HG03066 (cell line): ENCODE results near the gene FAM3B.
"Not testable (repeated sequence)": the region's sequence is repeated elsewhere in the genome, so short reads cannot be mapped to it uniquely, and the experiment has no call there.

ENCODE experiments used
- ATAC-seq: cut with Tn5 transposase; IDR thresholded peaks from one replicate; pipeline ENCODE4 v1.9.1; 2021; ENCODE audit warnings: low read depth; ENCODE audit not compliant: unreplicated experiment

FAM3B gene, protein sequence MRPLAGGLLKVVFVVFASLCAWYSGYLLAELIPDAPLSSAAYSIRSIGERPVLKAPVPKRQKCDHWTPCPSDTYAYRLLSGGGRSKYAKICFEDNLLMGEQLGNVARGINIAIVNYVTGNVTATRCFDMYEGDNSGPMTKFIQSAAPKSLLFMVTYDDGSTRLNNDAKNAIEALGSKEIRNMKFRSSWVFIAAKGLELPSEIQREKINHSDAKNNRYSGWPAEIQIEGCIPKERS

DNA sequence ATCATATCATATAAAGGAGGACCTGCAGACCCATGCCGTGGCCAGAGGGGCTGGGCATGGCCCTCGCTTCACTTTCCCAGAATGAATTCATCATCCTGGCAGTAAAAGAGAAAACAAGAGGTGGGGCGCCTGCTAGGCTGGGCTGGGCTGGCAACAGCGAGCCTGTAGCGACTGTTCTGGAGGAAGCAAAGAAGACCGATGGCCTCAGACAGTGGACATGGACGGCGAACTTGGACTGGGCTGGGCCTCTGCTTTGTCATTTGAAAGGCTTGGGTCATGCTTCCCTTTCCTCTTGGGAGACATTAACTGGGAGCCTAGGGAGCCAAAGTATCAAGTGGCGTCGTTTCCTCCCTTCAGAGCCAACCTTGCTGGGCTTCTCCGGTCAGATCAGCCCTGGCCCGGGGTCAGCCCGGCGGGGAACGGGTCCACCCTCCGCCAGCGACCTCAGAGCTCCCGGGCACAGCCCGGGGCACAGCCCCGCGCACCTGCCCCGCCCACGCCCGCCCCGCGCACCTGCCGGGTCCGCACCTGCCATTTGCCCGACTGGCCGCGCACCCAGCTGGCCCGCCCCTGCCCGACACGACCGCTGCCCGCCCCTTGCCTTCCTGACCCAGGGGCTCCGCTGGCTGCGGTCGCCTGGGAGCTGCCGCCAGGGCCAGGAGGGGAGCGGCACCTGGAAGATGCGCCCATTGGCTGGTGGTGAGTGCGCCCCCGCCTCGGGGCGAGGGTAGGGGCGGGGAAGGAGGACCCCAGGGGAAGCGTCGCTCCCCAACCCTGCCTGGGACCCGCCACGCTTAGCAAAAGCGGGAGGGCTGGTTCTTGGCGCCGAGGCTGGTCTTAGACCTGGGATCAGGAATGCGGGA, at the start of gene FAM3B:
Gene FAM3B (plus strand): TSS at position 602 of the 863 bp plus-strand sequence. CDS start 79 bp downstream, at position 681.
- no peak for ATAC-seq

DNA sequence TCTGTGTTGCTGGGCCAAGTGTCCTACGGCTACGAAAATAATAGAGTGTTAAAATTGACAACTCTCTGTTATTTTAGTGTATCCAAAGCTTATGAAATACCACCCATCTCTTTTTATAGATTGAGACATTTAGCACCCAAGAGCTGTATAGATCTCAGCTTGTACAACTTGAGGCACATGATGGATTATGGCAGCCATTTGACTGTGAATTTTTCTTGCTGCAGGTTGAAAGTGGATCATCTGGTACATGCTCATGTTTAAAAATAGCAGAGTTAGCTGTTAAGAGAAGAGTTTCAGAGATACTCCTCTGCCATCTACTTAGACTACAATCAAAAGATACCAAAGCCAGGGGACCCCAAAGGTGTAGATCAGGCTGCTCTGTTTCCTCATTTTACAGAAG, 49.3 kb upstream of the FAM3B start:
- ATAC-seq = no peak

DNA sequence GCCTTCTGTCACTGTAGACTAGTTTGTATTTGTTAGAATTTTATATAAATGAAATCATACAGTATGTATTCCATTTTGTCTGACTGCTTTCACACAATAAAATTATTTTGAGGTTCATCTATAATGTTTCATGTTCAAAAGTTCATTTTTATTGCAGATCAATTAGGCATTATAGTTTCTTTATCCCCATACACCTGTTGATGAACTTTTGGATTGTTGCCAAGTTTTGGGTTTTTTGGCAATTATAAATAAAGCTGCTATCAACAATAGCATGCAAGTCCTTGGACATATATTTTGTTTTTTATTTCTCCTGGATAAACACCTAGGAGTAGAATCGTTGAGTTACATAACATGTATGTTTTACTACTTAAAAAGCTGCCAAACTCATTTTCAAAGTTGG, 47.1 kb upstream of the FAM3B start:
- no peak for ATAC-seq

DNA sequence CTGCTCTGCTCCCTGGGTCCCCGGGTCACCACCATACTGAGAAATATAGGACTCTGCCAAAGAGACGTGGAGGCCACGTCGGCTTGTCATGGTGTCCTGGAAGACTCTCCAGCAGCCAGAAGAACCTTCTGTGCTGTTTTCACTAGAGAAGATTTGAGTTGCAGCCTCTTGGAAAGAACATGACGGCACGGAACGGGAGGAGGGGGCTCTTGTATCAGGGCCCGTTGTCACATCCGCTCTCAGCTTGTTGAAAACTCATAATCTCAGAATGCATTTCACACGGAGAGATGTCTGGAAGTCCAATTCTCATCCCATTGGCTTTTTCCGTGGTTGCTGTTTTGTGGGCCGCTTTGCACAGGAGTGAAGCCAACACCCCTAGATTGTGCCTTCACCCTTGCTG, 39.4 kb upstream of the FAM3B start:
- no peak for ATAC-seq

DNA sequence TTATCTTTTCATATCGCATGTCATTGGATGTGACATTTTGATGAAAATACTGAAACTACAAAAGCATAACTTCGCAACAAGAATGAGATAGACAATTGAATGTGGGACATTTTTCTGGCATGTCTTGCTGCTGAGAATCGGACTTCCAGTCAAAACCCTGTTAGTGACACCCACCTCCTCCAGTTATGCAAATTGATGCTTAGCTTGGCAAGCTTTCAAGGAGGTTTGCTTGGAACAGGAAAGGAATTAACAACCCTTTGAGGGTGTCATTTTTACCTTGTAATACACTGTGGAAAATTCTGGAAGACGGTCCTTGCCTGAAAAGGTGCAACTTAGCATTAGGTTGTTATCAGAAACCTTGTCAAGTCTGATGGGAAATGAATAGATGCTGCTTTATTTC, 38.8 kb upstream of the FAM3B start:
- no peak for ATAC-seq

DNA sequence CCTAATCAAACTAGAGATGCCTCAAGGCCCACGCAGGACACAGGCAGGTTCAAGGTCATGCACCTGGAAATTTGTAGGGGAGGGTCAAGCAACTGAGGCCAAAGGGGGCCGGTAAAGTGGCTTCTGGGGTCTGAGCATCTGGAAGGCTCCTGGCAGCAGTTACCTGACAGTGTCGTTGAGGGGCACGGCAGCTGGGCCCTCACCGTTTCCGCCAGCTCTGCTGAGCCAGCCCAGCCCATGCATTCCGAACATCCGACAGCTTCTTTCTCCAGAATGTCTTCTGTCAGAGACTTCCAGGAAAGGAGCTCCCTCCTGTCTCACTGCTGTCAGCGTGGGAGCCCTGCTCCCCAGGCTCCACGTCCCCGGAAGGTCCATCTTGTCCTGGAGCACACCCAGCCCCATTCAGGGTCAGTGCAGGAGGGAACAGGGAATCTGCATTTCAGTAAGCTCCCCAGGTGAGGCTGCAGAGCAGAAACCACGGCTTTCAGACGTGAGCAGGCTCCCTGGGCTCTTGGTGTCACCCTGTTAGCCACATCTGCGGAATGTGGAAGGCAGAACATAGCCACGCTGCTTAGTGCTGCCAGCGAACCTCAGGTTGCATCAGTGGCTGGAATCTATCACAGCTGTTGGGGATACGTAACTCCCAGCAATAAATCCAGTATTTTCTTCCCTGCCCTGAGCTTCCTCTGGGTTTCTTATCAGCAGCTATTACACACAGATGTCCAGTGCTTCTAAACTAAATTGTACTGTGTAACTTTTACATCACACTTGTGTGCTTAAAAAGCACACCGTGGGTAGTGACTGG, 36.3 kb upstream of the FAM3B start:
- no peak for ATAC-seq

DNA sequence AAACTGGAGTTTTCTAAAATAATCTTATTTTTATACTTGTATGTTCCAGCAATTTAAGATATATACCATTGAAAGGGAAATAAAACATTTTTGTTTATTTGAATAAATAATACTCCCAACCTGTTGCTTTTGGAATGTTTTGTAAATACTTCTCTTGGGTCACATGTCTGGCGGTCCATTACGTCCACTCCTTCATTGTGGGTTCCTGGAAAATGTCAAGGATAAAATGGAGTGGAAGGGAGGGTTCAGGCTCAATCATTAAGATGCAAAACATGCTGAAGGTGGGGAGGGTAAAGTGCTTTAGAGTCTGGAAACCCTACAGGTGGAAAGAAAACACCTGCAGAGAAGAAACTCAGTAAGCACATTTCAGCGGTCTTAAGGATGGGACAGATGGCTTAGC, 34.2 kb upstream of the FAM3B start:
- no peak for ATAC-seq

DNA sequence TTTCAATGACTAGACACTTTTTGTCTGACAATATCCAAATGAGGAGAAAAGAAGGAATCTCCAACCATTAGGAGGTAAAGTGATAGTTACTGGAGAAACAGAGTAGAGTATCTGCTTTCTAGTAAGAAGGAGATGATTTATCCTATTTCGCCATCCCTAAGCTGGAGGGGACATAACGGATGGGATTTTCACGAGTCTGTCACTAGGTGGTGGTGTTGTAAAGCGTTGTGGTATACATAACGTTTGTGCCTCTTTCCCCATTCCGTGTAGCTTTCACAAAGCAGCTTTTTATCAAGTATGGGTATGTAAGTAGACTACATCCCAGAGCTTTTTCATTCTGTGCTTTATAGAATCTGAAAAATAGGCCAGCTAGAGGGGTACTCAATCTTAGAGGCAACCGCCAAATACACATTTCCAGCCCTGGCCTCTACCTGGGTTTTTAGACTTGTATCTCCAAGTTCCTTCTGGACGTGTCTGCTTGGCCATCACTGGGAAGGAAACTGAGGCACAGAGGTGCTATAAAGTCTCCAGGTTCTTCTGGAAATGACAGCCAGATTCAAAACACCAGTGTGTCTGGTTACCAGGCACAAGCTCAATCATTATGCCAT, 33.3 kb upstream of the FAM3B start:
- ATAC-seq = no peak

DNA sequence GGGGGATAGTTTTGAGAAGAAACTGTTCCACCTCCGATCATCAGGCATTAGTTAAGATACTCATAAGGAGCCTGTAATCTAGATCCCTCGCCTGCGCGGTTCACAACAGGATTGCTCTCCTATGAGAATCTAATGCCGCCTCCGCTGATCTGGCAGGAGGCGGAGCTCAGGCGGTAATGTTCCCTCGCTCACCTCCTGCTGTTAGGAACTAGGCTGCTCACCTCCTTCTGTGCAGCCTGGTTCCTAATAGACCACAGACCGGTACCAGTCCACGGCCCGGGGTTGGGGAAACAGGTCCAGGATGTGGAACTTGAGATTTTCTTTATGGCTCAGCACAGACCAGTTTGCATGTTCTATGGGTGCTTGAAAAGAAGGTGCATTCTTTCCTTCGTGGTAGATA, 27.2 kb upstream of the FAM3B start:
- ATAC-seq = no peak

DNA sequence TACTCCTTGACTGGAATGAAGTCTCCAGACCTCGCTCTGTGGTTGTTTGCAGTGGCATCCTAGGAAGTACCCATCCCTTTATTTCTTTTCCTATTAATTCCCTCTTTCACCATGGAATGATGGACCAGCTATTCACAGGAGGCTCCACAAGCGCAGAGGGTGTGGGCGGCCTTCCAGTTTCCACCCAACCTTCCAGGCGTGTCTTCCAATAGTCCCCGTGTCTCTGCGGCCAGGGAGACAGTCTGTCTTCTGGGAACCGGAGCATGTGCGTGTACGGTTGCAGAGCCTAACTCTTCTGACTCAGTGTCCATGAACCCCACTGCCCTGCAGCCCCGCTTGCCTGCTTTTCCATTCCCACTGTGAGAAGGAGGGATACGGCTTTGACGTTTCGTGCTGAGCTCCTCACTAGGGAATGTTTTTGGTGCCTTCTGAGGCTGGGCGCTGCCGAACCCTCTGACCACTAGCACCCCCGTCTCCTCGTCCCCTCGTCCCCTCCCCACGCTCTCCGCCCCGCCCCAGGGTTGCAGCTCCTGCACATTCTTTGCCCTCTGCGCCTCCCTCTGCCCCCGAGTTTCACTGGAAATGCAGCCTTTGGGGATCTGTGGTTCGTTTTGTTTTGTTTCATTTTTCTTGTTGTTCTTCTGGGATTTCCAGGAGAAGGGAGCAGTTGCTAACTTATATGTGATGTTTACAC, 26.3 kb upstream of the FAM3B start:
- no peak for ATAC-seq

DNA sequence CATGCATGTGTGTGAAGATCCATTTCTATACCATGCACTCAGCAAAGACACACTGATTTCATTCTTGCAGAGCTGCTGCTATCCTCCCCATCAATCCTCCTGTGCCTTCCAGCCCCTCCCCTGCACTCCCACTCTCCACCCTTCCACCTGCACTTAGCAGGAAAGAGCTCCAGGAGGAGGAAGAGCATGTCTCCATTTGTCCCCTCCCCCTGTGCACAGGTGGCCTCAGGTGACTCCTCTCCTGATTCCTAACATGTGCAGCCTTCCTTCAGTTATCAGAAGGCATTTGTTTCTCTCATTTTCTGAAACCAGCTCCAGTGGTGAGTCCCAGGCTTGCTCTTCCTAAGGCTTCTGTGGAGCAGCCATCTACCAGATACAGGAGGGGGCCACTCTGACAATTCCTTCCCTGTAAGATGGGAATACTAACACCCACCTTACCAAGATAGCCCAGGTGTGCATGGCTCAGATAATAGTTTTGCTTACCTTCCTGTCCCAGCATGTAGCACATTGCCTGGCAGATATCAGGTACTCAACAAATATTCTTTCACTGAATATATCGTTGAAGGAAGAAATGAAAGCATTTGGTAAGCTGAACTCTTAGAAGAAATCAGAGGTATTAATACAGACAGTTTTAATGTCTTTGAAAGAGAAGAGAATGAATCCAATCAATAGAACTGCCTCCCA, 21.9 kb upstream of the FAM3B start:
- ATAC-seq = no peak

DNA sequence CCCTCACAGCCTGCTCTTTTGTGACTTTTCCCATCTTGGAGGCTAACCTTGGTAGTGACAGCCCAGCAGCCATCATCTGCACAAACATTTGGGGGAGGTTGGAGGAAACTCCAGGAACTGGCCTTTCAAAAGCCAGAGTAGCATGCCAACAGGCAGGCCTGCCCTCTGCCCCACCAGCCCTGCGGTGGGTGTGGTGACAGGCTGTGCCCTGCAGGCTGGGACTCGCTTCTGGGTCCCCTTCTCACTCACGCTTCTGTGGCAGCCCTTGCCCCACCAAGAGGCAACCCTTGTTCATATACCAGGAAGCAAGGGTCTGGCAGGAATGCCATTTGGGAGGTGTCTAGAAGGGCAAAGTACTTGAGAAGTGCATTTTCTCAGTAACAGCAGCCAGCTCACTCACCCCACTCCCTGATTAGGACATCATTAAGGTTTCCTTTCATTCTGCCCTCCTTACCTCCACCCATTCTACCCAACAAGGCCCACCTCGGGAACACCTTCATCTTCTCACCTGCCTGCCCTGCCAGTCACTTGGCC, 20.8 kb upstream of the FAM3B start:
- no peak for ATAC-seq

DNA sequence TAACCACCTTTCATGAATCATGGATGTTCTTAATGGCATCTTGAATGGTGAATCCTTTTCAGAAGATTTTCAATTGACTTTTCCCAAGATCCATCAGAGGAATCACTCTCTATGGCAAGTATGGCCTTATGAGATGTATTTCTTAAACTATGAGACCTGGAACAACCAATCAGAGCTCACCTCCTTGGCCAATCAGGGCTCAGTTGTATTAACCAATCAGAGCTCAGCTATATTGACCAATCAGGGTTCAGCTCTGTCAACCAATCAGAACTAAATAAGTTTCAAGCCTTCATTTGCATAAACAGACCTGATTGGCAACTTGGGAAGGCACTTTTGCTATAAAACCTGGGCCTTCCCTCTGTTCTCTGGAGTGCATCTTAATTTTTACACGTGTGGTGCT, 13.6 kb upstream of the FAM3B start:
- no peak for ATAC-seq

DNA sequence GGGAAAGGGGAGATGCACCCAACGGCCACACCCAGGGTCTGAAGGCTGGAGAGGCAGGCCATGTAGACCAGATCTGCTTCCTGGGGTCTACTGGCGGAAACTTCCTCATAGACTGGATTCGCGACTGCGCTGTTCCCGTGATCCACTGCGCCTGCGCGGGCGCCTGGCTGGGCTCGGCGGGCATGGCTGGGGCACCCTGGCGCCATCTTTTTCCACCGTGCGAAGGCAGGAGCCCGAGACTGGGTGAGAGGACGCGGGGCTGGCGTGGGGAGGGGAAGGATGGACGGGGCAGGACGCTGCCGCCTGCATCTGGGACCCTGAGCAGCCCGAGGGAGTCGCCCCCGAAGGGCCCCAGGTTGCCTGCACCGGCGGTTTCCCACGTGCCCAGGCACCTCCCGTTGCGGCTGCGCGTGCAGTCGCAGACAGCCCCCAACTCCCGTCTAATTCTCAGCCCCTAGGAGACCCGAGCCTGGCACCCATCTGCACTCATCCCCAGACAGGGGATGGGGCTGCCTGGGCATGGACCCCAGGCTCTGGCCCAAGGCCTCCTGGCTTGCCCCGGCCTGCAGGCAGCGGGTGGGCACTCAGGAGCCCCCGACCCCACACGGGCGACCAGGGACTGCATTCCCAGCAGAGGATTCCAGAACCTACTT, 12.4 kb upstream of the FAM3B start:
- ATAC-seq = no peak

DNA sequence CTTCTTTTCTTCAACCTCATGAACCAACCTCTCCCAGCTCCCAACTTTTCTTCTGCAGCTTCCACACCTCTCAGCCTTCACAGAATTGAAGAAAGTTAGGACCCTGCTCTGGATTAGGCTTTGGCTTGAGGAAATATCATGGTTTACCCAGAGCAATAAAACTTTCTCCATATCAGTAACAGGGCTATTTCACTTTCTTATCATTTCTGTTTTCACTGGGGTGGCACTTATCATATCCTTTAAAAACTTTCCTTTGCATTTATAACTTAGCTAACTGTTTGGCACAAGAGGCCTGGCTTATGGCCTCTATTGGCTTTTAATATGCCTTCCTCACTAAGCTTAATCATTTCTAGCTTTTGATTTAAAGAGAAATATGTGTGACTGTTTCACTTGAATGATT, 9.4 kb upstream of the FAM3B start:
- ATAC-seq = no peak

DNA sequence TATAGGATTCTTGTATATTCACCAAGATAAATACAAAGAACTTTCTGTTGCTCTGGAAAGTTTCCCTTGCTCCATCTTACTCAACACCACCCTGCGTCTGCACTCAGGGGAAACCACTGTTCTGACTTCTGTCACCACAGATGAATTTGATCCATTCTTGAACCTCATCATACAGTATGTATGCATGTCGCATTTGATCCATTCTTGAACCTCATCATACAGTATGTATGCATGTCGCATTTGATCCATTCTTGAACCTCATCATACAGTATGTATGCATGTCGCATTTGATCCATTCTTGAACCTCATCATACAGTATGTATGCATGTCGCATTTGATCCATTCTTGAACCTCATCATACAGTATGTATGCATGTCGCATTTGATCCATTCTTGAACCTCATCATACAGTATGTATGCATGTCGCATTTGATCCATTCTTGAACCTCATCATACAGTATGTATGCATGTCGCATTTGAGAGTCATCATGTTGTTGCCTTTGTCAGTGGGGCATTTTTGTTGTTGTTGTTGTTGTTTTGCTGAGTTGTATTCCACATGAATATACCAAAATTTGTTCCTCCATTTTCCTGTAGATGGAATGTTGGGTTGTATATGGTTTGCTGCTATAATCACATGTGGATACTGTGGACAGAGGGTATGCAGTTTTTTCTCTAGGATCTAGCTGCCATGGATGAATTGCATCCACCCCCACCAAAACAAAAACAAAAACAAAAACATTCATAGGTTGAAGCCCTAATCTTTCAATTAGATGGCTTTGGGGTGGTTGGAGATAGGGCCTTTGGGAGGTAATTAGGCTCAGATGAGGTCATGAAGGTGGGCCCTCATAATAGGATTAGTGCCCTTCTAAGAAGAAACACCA, 3.1 kb upstream of the FAM3B start:
- not testable (repeated sequence) for ATAC-seq

DNA sequence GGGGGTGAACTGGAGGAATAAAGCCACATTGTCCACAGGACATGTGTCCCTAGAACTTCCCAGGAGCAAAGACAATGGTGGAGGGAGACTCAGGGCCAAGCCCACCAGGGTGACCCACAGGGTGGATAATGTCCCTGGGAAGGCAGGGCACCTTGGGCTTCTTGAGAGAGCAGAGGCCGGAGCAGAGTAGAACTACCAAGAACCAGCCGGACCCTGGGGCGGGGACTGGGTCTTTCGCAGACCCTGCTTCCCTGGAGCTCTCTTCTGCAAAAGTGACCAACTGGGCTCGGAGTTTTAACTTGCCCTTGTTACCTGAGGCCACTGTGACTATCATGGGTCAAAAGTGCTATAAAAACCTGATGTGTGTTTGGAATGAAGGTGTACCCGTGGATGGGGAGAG, 875 bp upstream of the FAM3B start:
- ATAC-seq = no peak

DNA sequence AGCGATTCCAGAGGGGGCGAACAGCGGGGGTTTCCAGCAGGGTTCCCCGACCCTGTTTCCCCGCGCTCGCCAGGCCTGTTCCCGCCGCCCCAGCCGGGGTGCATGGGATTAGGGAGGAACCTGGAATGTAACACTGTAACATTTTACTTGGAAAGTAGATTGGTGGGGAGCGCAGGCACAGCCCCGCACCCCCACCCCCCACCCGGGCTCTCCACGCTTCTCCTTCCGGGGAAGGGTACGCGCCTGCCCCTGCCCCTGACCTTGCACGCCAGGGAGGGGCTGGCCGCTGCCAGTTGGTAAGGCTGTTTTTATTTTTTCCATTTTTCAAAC, 427 bp downstream of the FAM3B start:
- ATAC-seq = no peak
